HepG2 (cell line): Measurements from ENCODE around the gene YY1. TPM values are rescaled to one million over a fixed set of nuclear protein-coding genes. Genes with fewer than 3 reads are reported as not detected.

ENCODE experiments used
- ATAC-seq: fragments of 200-7000 bp; cut with Tn5 transposase; 3 replicates; pipeline ENCODE4 v1.9.1; 2020; ENCODE audit warnings: mild to moderate bottlenecking, moderate library complexity
- BruUV-seq: library from RNA; stranded (reverse); fragments of 400-500 nt; replicated peaks from 2 replicates; lab custom pipeline; 2021; lab: Mats Ljungman, UMichigan
- CTCF ChIA-PET: fragments of 300-600 bp; formaldehyde crosslinking; extraction: SDS; loops from one replicate; lab custom pipeline; 2021; ENCODE audit warnings: low total read pairs, inconsistent platforms, low intra/inter-chr PET ratio; lab: Yijun Ruan, JAX
- POLR2A ChIA-PET: fragments of 350-600 bp; sonication (Branson Sonifier 250); formaldehyde crosslinking; loops from one replicate; lab custom pipeline; 2020; ENCODE audit warnings: antibody characterized with exemption, inconsistent platforms; lab: Yijun Ruan, JAX
- DNase-seq: peaks from one replicate; pipeline ENCODE4 v3.0.0-alpha.2; 2015; ENCODE audit warnings: low spot score
- FAIRE-seq: peaks from 3 replicates; lab custom pipeline; 2011; peaks lifted over from hg19 to GRCh38; lab: Jason Lieb, UNC
- H2AFZ ChIP-seq: one replicate; pipeline ENCODE4 v1.6.1; 2011; ENCODE audit warnings: low read length, inconsistent platforms
- H3K27ac ChIP-seq: fragments of 300-600 bp; 3 replicates; pipeline ENCODE4 v1.8.0; 2011; ENCODE audit warnings: mixed run types, mild to moderate bottlenecking, mixed read lengths, low read length, inconsistent platforms; ENCODE audit not compliant: insufficient read depth; ENCODE audit errors: extremely low read length
- H3K27me3 ChIP-seq, 2 experiments: fragments of 200-600 bp in 1 of 2; 2 replicates in 1 of 2; 3 replicates in 1 of 2; pipeline versions ENCODE4 v1.6.0 to v1.8.0; 2011; ENCODE audit warnings: low read length in 2 of 2, mild to moderate bottlenecking in 2 of 2, moderate library complexity in 2 of 2, inconsistent platforms in 1 of 2; ENCODE audit not compliant: insufficient read depth in 2 of 2, control insufficient read depth in 1 of 2
- H3K36me3 ChIP-seq, 2 experiments: fragments of 200-600 bp in 1 of 2; replicated peaks in 1 of 2; 2 replicates in 1 of 2; 3 replicates in 1 of 2; pipeline versions ENCODE4 v1.5.1 to v1.8.0; 2011; ENCODE audit warnings: low read length in 2 of 2, inconsistent platforms in 1 of 2; ENCODE audit not compliant: insufficient read depth in 2 of 2, control insufficient read depth in 1 of 2
- H3K4me1 ChIP-seq: 2 replicates; pipeline ENCODE4 v1.5.1; 2012; ENCODE audit warnings: low read length, inconsistent platforms; ENCODE audit not compliant: insufficient read depth
- H3K4me2 ChIP-seq: 2 replicates; pipeline ENCODE4 v1.6.0; 2011; ENCODE audit warnings: low read depth, low read length, inconsistent platforms
- H3K4me3 ChIP-seq, 3 experiments: fragments of 200-600 bp in 1 of 3; sonication (generic), shearing (Covaris generic) in 1 of 3; replicated peaks in 1 of 3; 2 replicates each; pipeline ENCODE4 v1.5.1; 2011 to 2016; ENCODE audit warnings: low read length in 3 of 3, inconsistent platforms in 2 of 3, low read depth in 2 of 3, mild to moderate bottlenecking in 2 of 3, control low read depth in 1 of 3, mixed read lengths in 1 of 3; ENCODE audit not compliant: insufficient read depth in 1 of 3
- H3K79me2 ChIP-seq: one replicate; pipeline ENCODE4 v1.6.1; 2011; ENCODE audit warnings: low read length, inconsistent platforms; ENCODE audit not compliant: insufficient read depth
- H3K9ac ChIP-seq: 2 replicates; pipeline ENCODE4 v1.6.0; 2011; ENCODE audit warnings: mild to moderate bottlenecking, low read depth, low read length, inconsistent platforms; ENCODE audit not compliant: insufficient read depth
- H3K9me3 ChIP-seq: 2 replicates; pipeline ENCODE4 v1.5.1; 2012; ENCODE audit warnings: mild to moderate bottlenecking, low read length
- H4K20me1 ChIP-seq: 2 replicates; pipeline ENCODE4 v1.6.0; 2011; ENCODE audit warnings: inconsistent platforms, mild to moderate bottlenecking, low read length, moderate library complexity; ENCODE audit not compliant: insufficient read depth
- AGO1 ChIP-seq: fragments of 200-400 bp; formaldehyde crosslinking; IDR thresholded peaks from 2 replicates; pipeline ENCODE4 v1.6.1; 2017; ENCODE audit warnings: mild to moderate bottlenecking, low read depth, low read length, moderate library complexity; ENCODE audit not compliant: poor library complexity, severe bottlenecking
- ASH2L ChIP-seq: fragments of 300-600, 200-600 bp; sonication (generic); IDR thresholded peaks from 2 replicates; pipeline ENCODE4 v1.7.0; 2017; ENCODE audit warnings: low read depth, mild to moderate bottlenecking, moderate library complexity, mixed read lengths, low read length; ENCODE audit not compliant: insufficient read length
- KDM3A ChIP-seq: IDR thresholded peaks from 2 replicates; pipeline ENCODE4 v1.6.1; 2018; ENCODE audit warnings: low read depth, missing compliant biosample characterization
- KIAA2018 ChIP-seq: sonication (generic); formaldehyde crosslinking; IDR thresholded peaks from 2 replicates; pipeline ENCODE4 v1.5.0; 2020; ENCODE audit warnings: mild to moderate bottlenecking, missing genetic modification reagents, borderline replicate concordance
- PLRG1 ChIP-seq: fragments of 450-650 bp; conservative IDR thresholded peaks from 2 replicates; pipeline ENCODE4 v1.6.1; 2016
- SIN3B ChIP-seq: fragments of 150-350 bp; IDR thresholded peaks from 2 replicates; pipeline ENCODE4 v1.6.1; 2014; ENCODE audit warnings: low read length
- ZFP82 ChIP-seq: sonication (generic); formaldehyde crosslinking; IDR thresholded peaks from 2 replicates; pipeline ENCODE4 v1.5.1; 2020; ENCODE audit warnings: mild to moderate bottlenecking, missing genetic modification reagents, borderline replicate concordance
- ZNF44 ChIP-seq: sonication (generic); formaldehyde crosslinking; IDR thresholded peaks from 2 replicates; pipeline ENCODE4 v1.5.1; 2020; ENCODE audit warnings: mild to moderate bottlenecking, missing genetic modification reagents
- ZNF629 ChIP-seq: sonication (generic); formaldehyde crosslinking; conservative IDR thresholded peaks from 2 replicates; pipeline ENCODE4 v1.5.0; 2020; ENCODE audit warnings: missing genetic modification reagents
- ZNF768 ChIP-seq: sonication (generic); formaldehyde crosslinking; IDR thresholded peaks from 2 replicates; pipeline ENCODE4 v1.4.0; 2020; ENCODE audit warnings: missing genetic modification reagents
- WGBS: methylation state at CpG from one replicate; pipeline ENCODE4 v1.1.6; 2017; ENCODE audit warnings: low lambda C conversion rate; 5-methylcytosine and 5-hydroxymethylcytosine counted together
- in situ Hi-C: cut with HindIII; loops from 2 replicates; pipeline ENCODE4 v1.10.0; 2017; ENCODE audit warnings: low pct_unique_long_range_greater_than_20kb; ENCODE audit not compliant: extremely low pct_ligation_motif_present
- intact Hi-C: fragments of 100-400 bp; cut with micrococcal nuclease; formaldehyde crosslinking; loops from one replicate; pipeline ENCODE4 v1.10.0; 2022; ENCODE audit not compliant: unreplicated experiment
- polyA plus RNA-seq, 8 experiments: library from polyadenylated mRNA; depleted of rRNA in 3 of 8; stranded (reverse) in 7 of 8; unstranded in 1 of 8; fragments of >200 nt; fragmentation: Illumina TruSeq in 4 of 8; extraction: Trizol in 4 of 8; gene quantifications; 2 replicates each; pipeline versions ENCODE4 v1.2.1 to v1.2.3, GENCODE V29; 2011 to 2016; ENCODE audit warnings: low read depth in 4 of 8, missing spikeins in 1 of 8, mixed read lengths in 1 of 8; ENCODE audit not compliant: insufficient read depth in 1 of 8
- total RNA-seq, 5 experiments: library from RNA; depleted of rRNA; stranded (reverse); fragments of >200 nt; fragmentation: Illumina TruSeq; extraction: Trizol; gene quantifications; 2 replicates each; pipeline ENCODE4 v1.2.3, GENCODE V29; 2016; ENCODE audit warnings: low read depth in 1 of 5
- TF ChIP-seq, protein P1 (sequence below): sonication (generic); formaldehyde crosslinking; IDR thresholded peaks from 2 replicates; pipeline ENCODE4 v1.4.0; 2020; ENCODE audit warnings: missing genetic modification reagents
- TF ChIP-seq, protein P2 (sequence below): sonication (generic); formaldehyde crosslinking; IDR thresholded peaks from 2 replicates; pipeline ENCODE4 v1.4.0; 2020; ENCODE audit warnings: missing genetic modification reagents

The YY1 gene
- total and polyA plus RNA-seq, 2 of the 13 experiments (the other 11 are each of a cell fraction or from before 2014, with no cell fraction given): 29.4 to 68.1 TPM

- no TSS peak for BruUV-seq
- Histone ChIP-seq H3K27me3 (no peaks in the 10 kb centered on the region), H3K36me3 (no peaks in the 10 kb centered on the region; a peak in 1 of 5 replicates), H3K9me3 (no peaks in the 10 kb centered on the region), H3K27ac (peak overlapping the region; percentile 86), H2AFZ (no peak overlapping the region), H3K4me2 (peak overlapping the region; percentile 61), H3K79me2 (no peaks in the 10 kb centered on the region), H3K4me3 (peak overlapping the region in 1 of 3 experiments; percentile 18; a peak in 2 of 6 replicates), H4K20me1 (no peaks in the 10 kb centered on the region), H3K4me1 (peaks cover 67% of the 10 kb centered on the region), H3K9ac (peak overlapping the region; percentile 59)
- CTCF ChIA-PET: no interaction called here
- POLR2A ChIA-PET: interaction anchor here (0.9 to 1.7 kb wide), 5 partner anchors 12 to 86 kb away, joined by 3 to 8 read pairs (median 7); partner anchors contain the start of gene SLC25A29
- in situ Hi-C loops (no loop called here), intact Hi-C loops (loop anchor here (2.0 kb wide), 1 partner anchor 13 kb away; no protein-coding TSS in a partner anchor)
- ATAC-seq (no peak), FAIRE-seq (no peak), DNase-seq (no peak)
- WGBS: 76% methylated on average over 5 of the region's 13 CpGs
- no peak for TF ChIP-seq KDM3A (CRISPR knock-in tag)
- TF ChIP-seq, protein P1, sequence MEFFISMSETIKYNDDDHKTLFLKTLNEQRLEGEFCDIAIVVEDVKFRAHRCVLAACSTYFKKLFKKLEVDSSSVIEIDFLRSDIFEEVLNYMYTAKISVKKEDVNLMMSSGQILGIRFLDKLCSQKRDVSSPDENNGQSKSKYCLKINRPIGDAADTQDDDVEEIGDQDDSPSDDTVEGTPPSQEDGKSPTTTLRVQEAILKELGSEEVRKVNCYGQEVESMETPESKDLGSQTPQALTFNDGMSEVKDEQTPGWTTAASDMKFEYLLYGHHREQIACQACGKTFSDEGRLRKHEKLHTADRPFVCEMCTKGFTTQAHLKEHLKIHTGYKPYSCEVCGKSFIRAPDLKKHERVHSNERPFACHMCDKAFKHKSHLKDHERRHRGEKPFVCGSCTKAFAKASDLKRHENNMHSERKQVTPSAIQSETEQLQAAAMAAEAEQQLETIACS (CRISPR knock-in tag): no peak
- peak; percentile 49 for TF ChIP-seq ASH2L
- peak; percentile 98 for TF ChIP-seq ZNF629 (CRISPR knock-in tag)
- 0 out of 2 replicates have a peak, but pooled peaks have one; percentile 10 for TF ChIP-seq ZNF44
- TF ChIP-seq KIAA2018 (CRISPR knock-in tag): no peak
- TF ChIP-seq, protein P2, sequence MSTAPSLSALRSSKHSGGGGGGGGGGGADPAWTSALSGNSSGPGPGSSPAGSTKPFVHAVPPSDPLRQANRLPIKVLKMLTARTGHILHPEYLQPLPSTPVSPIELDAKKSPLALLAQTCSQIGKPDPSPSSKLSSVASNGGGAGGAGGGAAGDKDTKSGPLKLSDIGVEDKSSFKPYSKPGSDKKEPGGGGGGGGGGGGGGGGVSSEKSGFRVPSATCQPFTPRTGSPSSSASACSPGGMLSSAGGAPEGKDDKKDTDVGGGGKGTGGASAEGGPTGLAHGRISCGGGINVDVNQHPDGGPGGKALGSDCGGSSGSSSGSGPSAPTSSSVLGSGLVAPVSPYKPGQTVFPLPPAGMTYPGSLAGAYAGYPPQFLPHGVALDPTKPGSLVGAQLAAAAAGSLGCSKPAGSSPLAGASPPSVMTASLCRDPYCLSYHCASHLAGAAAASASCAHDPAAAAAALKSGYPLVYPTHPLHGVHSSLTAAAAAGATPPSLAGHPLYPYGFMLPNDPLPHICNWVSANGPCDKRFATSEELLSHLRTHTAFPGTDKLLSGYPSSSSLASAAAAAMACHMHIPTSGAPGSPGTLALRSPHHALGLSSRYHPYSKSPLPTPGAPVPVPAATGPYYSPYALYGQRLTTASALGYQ (CRISPR knock-in tag): 0 out of 2 replicates have a peak, but pooled peaks have one; percentile 11
- no peak for TF ChIP-seq PLRG1
- no peak for TF ChIP-seq SIN3B
- no peak for TF ChIP-seq AGO1
- peak; percentile 17; the same call in 1 of the 2 replicates for TF ChIP-seq ZNF768 (CRISPR knock-in tag)
- no peak for TF ChIP-seq ZFP82
These were observed 52.5 kb downstream of the YY1 start for GRCh38 chr14:100291305-100292075.
